Brain pericyte (primary cell): Measurements from ENCODE around the gene PCBP2.

Source experiments
- DNase-seq: peaks from one replicate; pipeline ENCODE4 v3.0.0-alpha.2; 2012; ENCODE audit warnings: low read depth, low spot score

PCBP2 gene

GRCh38 chr12:53508534-53509170, 56.8 kb downstream of the PCBP2 start:
- DNase-seq: no peak

- no peak for DNase-seq
Measured at GRCh38 chr12:53510181-53510812, 58.4 kb downstream of the PCBP2 start.

- DNase-seq: no peak
Measured at GRCh38 chr12:53513712-53514410, 62.0 kb downstream of the PCBP2 start.

- no peak for DNase-seq
Measured at GRCh38 chr12:53514628-53515290, 62.9 kb downstream of the PCBP2 start.

GRCh38 chr12:53515291-53515680, 63.4 kb downstream of the PCBP2 start:
- no peak for DNase-seq

- no peak for DNase-seq
Measured at GRCh38 chr12:53516758-53517455, 65.0 kb downstream of the PCBP2 start.

GRCh38 chr12:53518381-53518780, 66.5 kb downstream of the PCBP2 start:
- DNase-seq: no peak

GRCh38 chr12:53523131-53523530, 71.2 kb downstream of the PCBP2 start:
- DNase-seq: no peak

- DNase-seq: no peak
Measured at GRCh38 chr12:53524476-53524875, 72.6 kb downstream of the PCBP2 start.

GRCh38 chr12:53530061-53530460, 78.2 kb downstream of the PCBP2 start:
- no peak for DNase-seq
